HG03025 (cell line): Measurements from ENCODE around the gene DCAF11.
"Not testable (repeated sequence)": the region's sequence is repeated elsewhere in the genome, so short reads cannot be mapped to it uniquely, and the experiment has no call there.

Experiments
- ATAC-seq: cut with Tn5 transposase; IDR thresholded peaks from one replicate; pipeline ENCODE4 v1.9.1; 2021; ENCODE audit warnings: mild to moderate bottlenecking, moderate library complexity; ENCODE audit not compliant: unreplicated experiment, low FRiP score

The DCAF11 gene

GRCh38 chr14:24095271-24096068 is 19.1 kb upstream of the DCAF11 start:
- ATAC-seq, result peak; percentile 43

GRCh38 chr14:24096545-24097181 is 17.9 kb upstream of the DCAF11 start:
- no peak for ATAC-seq

DNA sequence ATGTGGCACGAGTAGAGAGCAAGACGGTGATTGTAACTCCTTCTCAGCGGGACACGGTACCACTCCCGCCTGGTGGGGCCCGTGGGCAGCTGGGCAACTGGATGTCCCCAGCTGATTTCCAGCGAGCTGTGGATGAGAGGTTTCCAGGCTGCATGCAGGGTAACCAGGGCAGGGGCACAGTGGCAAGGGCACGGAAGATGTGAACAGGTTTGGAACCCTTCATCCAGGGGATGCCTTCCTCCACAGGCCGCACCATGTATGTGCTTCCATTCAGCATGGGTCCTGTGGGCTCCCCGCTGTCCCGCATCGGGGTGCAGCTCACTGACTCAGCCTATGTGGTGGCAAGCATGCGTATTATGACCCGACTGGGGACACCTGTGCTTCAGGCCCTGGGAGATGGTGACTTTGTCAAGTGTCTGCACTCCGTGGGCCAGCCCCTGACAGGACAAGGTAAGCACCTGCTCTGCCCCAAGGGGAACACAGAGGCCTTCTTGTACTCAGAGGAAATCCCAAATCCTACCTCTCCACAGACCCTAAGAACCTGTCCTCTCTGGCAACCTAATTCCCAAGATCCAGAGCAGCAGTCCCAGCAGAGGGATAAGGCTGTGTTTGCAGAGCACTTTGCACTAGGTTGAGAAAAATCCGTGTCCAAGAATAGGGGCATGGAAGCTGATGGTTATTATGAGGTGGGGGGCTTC is 16.2 kb upstream of the DCAF11 start:
- ATAC-seq, result no peak

- no peak for ATAC-seq
Observed at GRCh38 chr14:24098927-24099813, 15.4 kb upstream of the DCAF11 start.

DNA sequence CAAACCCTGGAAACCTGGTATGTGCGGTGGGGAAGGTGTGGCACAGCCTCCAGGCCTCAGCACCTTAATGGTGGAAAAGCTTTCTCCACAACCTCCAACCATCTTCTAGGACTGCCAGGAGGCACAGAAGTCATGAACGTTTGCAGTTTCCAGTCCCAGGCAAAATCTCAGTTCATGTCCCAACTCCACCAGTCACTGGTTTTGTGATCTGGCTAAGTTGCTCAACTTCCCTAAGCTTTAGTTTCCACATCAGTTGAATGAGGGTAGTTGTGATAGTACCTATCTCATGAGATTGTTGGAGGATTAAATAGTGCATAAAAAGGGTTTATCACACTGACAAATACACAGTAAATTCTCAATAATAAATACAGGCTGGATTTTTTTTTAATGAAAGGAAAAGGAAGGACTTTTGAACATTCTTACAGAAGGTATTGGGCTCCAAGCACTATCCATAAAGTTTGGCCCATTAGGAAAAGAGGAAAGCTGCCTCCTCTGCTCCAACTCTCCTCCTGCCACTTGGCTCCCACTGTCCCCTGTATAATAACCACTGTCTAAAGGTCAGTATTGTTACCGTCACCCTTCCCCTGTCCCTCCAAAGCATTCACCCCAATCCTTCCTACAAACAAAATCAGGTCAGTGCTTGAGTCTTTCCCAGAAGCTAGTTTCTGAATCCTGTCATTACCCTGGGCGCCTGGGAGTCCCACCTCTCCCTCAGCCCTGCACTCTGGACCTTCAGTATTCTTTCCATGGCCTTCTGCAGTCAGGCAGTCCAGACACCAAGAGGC is 14.2 kb upstream of the DCAF11 start:
- ATAC-seq, result no peak

GRCh38 chr14:24100982-24101494 is 13.5 kb upstream of the DCAF11 start:
- no peak for ATAC-seq

DNA sequence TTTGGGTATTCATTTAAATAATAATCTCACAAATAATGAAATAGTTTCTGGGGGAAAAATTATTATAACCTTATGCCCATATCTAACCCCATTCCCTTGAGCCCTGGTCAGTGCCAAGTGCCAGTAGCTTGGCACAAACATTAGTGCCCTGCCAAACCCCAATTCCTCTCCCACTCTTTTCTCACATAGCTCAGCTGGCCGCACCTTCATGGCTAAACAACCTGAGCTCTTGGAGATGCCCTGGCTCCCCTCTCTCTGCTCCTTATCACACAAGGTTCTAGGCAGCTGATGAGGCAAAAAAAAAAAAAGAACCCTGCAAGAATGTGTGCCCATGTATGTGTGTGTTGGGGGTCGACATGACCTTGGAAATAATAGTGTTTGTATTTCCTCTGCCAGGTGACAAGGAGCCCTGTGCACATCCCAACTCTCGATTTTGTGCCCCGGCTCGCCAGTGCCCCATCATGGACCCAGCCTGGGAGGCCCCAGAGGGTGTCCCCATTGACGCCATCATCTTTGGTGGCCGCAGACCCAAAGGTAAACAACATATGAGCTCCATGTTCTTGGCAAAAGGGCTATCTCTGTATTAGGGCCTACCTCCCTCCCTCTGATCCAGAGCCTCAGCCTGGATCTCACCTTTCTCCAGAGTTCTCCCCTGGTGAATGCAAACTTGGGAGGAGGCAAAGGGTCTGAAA is 12.1 kb upstream of the DCAF11 start:
- ATAC-seq, result no peak

- no peak for ATAC-seq
Observed at GRCh38 chr14:24103451-24103850, 11.1 kb upstream of the DCAF11 start.

DNA sequence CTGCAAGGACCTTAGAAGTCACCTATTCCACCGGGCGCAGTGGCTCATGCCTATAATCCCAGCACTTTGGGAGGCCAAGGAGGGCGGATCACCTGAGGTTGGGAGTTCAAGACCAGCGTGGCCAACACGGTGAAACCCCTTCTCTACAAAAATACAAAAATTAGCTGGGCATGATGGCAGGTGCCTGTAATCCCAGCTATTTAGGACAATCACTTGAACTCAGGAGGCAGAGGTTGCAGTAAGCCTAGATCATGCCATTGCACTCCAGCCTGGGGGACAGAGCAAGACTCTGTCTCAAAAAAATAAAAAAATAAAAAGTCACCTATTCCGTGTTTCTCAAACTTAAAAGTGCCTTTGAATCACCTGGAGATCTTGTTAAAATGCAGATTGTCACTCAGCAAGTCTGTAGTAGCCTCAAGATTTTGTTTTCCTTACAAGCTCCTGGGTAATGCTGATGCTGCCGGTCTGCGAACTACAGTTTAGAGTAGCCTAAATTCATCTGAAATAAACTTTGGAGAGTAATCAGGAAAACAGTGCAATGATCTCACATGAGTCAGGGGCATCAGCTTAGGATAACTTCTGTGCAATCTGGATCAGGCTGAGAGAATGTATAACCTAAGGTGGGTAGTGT is 8.9 kb upstream of the DCAF11 start:
- ATAC-seq, result not testable (repeated sequence)

GRCh38 chr14:24106672-24107271 is 7.8 kb upstream of the DCAF11 start:
- no peak for ATAC-seq

GRCh38 chr14:24108336-24108874 is 6.2 kb upstream of the DCAF11 start:
- no peak for ATAC-seq

- ATAC-seq, result no peak
Observed at GRCh38 chr14:24110060-24110459, 4.5 kb upstream of the DCAF11 start.

DNA sequence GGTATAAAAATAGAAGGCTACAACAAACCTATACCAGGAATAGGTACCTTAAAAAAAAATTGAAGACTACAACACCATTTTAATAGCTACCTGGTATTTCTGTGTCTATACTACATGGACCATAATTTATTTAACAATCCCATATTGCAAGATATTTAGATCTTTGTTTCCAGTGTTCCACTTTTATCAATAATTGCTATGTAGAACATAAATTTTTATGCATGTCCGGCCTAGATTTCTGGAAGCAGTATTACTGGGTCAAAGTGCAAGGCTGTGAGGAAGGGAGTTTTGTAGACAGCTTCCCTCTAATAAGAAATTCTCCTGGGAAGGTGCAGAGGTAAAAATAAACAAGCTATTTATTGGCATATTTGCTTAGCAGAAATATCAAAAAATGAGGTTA is 4.1 kb upstream of the DCAF11 start:
- ATAC-seq, result no peak

DNA sequence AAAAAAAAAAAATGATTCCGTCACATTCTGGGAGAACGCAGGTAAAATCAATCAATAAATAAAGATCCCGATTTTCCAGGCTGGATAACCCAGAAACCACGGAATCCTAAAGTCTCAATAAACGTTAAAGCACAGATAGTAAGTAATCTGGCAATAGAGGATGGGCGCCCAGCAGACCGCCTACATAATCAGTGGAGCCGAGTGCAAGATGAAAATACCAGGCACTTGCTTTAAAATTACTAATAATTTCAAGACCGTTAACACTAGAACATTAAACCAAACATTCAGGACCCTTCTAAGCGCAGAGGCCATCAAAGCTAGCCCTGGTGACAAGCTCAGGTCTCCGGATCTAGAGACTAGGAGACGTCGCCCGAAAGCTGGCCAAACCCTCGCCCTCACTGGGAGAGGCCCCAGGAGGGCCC is 1.2 kb upstream of the DCAF11 start:
- ATAC-seq, result no peak

GRCh38 chr14:24113801-24114531 is 611 bp upstream of the DCAF11 start:
- ATAC-seq, result peak; percentile 23

- ATAC-seq, result no peak
Observed at GRCh38 chr14:24115422-24116127, 998 bp downstream of the DCAF11 start.
